Lung (tissue), 12 donors: ENCODE data around the gene ASB8. TPM values are rescaled to one million over a fixed set of nuclear protein-coding genes. Genes with fewer than 3 reads are reported as not detected.

Experiments
- ATAC-seq: fragments of 200-7000 bp; cut with Tn5 transposase; one replicate; pipeline ENCODE4 v1.9.1; 2020; ENCODE audit warnings: moderate number of reproducible peaks; ENCODE audit not compliant: insufficient read depth, low FRiP score
- DNase-seq, 3 donors: peaks; one replicate each; pipeline ENCODE4 v3.0.0-alpha.2; 2013 to 2017
- H3K27ac ChIP-seq, 2 donors: one replicate each; pipeline ENCODE4 v1.5.1; 2013; ENCODE audit warnings: mild to moderate bottlenecking in 2 of 2, moderate library complexity in 2 of 2, control low read depth in 1 of 2, inconsistent platforms in 1 of 2, low read depth in 1 of 2, low read length in 1 of 2
- H3K27me3 ChIP-seq, 3 donors: one replicate each; pipeline ENCODE4 v1.5.1; 2013; ENCODE audit warnings: low read length in 2 of 3; ENCODE audit not compliant: control insufficient read depth in 3 of 3, insufficient read depth in 3 of 3
- H3K36me3 ChIP-seq, 4 donors: one replicate each; pipeline ENCODE4 v1.5.1; 2013; ENCODE audit warnings: low read length in 4 of 4, mild to moderate bottlenecking in 1 of 4, moderate library complexity in 1 of 4; ENCODE audit not compliant: control insufficient read depth in 4 of 4, insufficient read depth in 4 of 4
- H3K4me1 ChIP-seq, 5 donors: one replicate each; pipeline ENCODE4 v1.5.1; 2013; ENCODE audit warnings: low read length in 5 of 5, mild to moderate bottlenecking in 2 of 5, moderate library complexity in 1 of 5; ENCODE audit not compliant: control insufficient read depth in 5 of 5, insufficient read depth in 5 of 5
- H3K4me3 ChIP-seq: one replicate; pipeline ENCODE4 v1.5.1; 2013; ENCODE audit warnings: mild to moderate bottlenecking, control low read depth, moderate library complexity
- H3K9ac ChIP-seq, 2 donors: one replicate each; pipeline ENCODE4 v1.5.1; 2013; ENCODE audit warnings: low read length in 2 of 2, control low read depth in 1 of 2; ENCODE audit not compliant: insufficient read depth in 1 of 2
- H3K9me3 ChIP-seq, 4 donors: one replicate each; pipeline ENCODE4 v1.5.1; 2013; ENCODE audit warnings: low read length in 3 of 4, mild to moderate bottlenecking in 1 of 4, moderate library complexity in 1 of 4; ENCODE audit not compliant: control insufficient read depth in 4 of 4, insufficient read depth in 3 of 4
- CTCF ChIP-seq: IDR thresholded peaks from 2 replicates; pipeline ENCODE4 v1.5.1; 2012; ENCODE audit warnings: mild to moderate bottlenecking; ENCODE audit errors: control extremely low read depth, extremely low read depth
- WGBS, 2 donors: extraction: QIAGEN DNeasy Blood & Tissue Kit; methylation state at CpG; one replicate each; pipeline ENCODE4 v1.1.7; 2013; 5-methylcytosine and 5-hydroxymethylcytosine counted together
- polyA plus RNA-seq, 2 donors: library from polyadenylated mRNA; stranded (reverse); fragments of 200-250 nt; gene quantifications; one replicate each; pipeline ENCODE4 v1.2.1, GENCODE V29; 2013
- total RNA-seq, 2 donors: library from RNA; depleted of rRNA in 1 of 2; stranded (reverse); fragments of >200 nt in 1 of 2; gene quantifications; one replicate each; pipeline ENCODE4 v1.2.1, GENCODE V29; 2014 to 2021
- donor health status: control.
- donor health status: control.
- donor health status: Bipolar disorder and iron deficiency.
- donor health status: healthy.
- donor health status: DM: yes; HTN: yes; CAD: no.

Gene ASB8
- total and polyA plus RNA-seq, 4 donors = 12.0 to 55.1 (median 26.9) TPM

- Histone ChIP-seq H3K36me3 (no peaks in the 10 kb centered on the region), H3K9ac (no peak overlapping the region), H3K4me3 (peak overlapping the region; percentile 52), H3K27me3 (peaks cover 0 to 63% (median 55%) of the 10 kb centered on the region in 3 donors), H3K27ac (no peak overlapping the region), H3K9me3 (no peaks in the 10 kb centered on the region), H3K4me1 (peaks cover 0 to 10% (median 5%) of the 10 kb centered on the region in 5 donors)
- WGBS, 2 donors = 5 to 9% methylated on average over 7 of the region's 7 CpGs
- ATAC-seq (no peak), DNase-seq (no peak)
- no peak for TF ChIP-seq CTCF
These were observed 25.3 kb upstream of the ASB8 start for GRCh38 chr12:48182631-48183030.

GRCh38 chr12:48180857-48181495 is 23.7 kb upstream of the ASB8 start:
- no peaks in the 10 kb centered on the region for H3K36me3 ChIP-seq
- H3K27ac ChIP-seq = no peak overlapping the region
- H3K4me1 ChIP-seq = peaks cover 0 to 11% (median 5%) of the 10 kb centered on the region in 5 donors
- peaks cover 0 to 58% (median 49%) of the 10 kb centered on the region in 3 donors for H3K27me3 ChIP-seq
- no peak overlapping the region for H3K4me3 ChIP-seq
- DNase-seq (no peak), ATAC-seq (no peak)
- WGBS, 2 donors = 94 to 100% methylated on average over 2 of the region's 2 CpGs
- TF ChIP-seq CTCF = no peak
- no peaks in the 10 kb centered on the region for H3K9me3 ChIP-seq
- no peak overlapping the region for H3K9ac ChIP-seq

- Histone ChIP-seq H3K36me3 (no peaks in the 10 kb centered on the region), H3K4me1 (peaks cover 0 to 17% (median 5%) of the 10 kb centered on the region in 5 donors), H3K9me3 (no peaks in the 10 kb centered on the region), H3K27ac (no peak overlapping the region), H3K4me3 (no peak overlapping the region), H3K27me3 (peaks cover 0 to 52% (median 43%) of the 10 kb centered on the region in 3 donors), H3K9ac (no peak overlapping the region)
- TF ChIP-seq CTCF = no peak
- ATAC-seq (no peak), DNase-seq (no peak)
- 83 to 94% methylated on average over 1 of the region's 1 CpG for WGBS, 2 donors
These were observed 23.1 kb upstream of the ASB8 start for GRCh38 chr12:48180424-48180823.
